ENCODE results near the gene EFHC2.

- no peak for TF ChIP-seq CTCF (IDR thresholded peaks at IDR 0.05; ENCODE audit: insufficient read depth, low read depth, low read length)
- no peak for TF ChIP-seq EZH2 (IDR thresholded peaks at IDR 0.05; ENCODE audit: insufficient read depth, low read length)
Observed at GRCh38 chrX:44099366-44099765, 244.1 kb downstream of the EFHC2 start.

All from astrocyte (in vitro differentiated cells and primary cell).